CD4-positive, alpha-beta T cell treated with Interleukin-4 for 4 hours (primary cell): Measurements from ENCODE around the gene CPS1.

Experiments
- DNase-seq: peaks from one replicate; pipeline ENCODE4 v3.0.0-alpha.2; 2020

CPS1 gene

DNA sequence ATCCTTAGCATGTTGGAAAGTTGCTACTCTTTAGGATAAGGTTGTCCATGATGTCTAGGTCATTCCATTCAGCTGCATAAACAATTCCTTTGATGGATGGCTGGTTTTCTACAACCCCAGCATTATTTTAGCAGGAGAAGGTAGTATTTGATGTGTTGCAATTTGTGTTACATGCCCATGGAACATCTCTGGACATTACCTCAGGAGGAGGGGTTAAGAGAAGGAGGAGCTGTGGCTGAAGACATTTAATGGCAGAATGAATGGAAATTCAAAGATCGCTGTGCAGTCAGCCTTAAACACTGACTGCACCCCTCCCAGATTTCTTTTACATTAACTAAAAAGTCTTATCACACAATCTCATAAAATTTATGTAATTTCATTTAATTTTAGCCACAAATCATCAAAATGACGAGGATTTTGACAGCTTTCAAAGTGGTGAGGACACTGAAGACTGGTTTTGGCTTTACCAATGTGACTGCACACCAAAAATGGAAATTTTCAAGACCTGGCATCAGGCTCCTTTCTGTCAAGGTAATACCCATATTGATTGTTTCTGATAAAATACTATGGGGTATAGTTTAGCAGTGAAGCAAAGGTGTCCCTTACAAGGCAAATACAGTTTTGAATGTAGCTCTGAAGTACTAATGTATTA lies at the start of gene CPS1:
CPS1 (plus strand) TSS at position 271 of the 652 bp plus-strand sequence; CDS start at position 406, 135 bp downstream.
- DNase-seq = no peak

DNA sequence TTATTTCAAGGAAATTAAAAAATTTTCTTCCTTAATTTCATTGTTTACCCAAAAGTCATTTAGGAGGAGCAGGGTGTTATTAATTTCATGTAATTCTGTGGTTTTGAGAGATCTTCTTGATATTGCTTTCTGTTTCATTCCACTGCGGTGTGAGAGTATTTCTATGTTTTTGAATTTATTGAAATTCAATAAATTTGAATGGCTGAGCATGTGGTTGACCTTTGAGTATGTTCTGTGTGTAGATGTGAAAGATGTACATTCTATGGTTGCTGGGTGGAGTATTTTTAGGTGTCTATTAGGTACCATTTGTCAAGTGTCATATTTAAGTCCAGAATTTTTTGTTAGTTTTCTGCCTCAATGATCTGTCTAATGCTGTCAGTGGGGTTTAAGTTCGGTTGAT lies 40.5 kb upstream of the CPS1 start:
- DNase-seq = no peak

GRCh38 chr2:210517264-210517663 lies 39.1 kb upstream of the CPS1 start:
- DNase-seq = no peak

GRCh38 chr2:210519594-210519993 lies 36.8 kb upstream of the CPS1 start:
- DNase-seq = no peak

DNA sequence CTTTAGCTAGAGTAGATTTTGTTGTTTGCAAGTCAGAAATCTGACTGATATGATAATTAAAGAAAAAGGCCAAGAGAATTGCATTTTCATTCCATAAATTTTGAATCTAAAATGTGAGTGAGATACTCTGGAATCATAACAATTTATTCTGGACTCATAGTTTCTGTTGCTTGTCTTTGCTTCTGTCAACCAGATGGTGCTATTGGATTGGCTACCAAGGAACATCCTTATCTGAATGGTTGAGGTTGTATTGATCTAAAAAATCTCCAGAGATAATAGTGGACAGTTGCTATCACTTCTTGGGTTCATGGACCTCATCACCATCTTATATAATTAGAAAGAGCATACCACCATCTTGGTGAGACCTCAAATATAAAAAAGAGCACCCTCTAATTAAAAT lies 34.0 kb upstream of the CPS1 start:
- no peak for DNase-seq

DNA sequence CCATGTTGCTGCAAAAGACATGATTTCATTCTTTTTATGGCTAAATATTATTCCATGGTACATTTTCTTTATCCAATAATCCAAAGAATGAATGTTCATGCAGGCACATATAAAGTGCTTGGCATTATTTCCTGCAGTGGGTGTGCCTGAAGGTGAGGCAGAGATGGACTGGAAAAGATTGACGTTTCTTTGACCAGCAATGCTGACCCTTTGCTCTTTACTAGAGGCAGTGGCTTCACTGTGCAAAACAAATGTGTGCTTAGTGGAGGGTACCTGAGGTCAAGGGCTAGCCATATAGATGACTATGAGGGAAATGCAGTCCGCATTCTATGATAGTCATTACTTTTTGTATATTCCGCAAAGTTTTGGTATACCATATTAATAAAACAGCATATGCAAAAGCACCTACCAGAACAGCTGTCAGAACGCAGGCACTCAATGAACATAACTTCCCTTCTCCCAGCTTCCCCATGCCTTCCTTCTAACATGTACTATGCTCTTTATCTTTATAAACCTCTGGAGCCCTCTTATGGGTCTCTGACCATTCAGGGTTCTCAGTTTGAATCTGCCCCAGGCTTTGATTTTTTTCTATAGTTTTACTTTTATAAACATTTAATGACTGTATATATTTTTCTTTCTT lies 32.6 kb upstream of the CPS1 start:
- no peak for DNase-seq

GRCh38 chr2:210524533-210524932 lies 31.9 kb upstream of the CPS1 start:
- no peak for DNase-seq

- no peak for DNase-seq
Observed at GRCh38 chr2:210527286-210527685, 29.1 kb upstream of the CPS1 start.

- no peak for DNase-seq
Observed at GRCh38 chr2:210528716-210529115, 27.7 kb upstream of the CPS1 start.

DNA sequence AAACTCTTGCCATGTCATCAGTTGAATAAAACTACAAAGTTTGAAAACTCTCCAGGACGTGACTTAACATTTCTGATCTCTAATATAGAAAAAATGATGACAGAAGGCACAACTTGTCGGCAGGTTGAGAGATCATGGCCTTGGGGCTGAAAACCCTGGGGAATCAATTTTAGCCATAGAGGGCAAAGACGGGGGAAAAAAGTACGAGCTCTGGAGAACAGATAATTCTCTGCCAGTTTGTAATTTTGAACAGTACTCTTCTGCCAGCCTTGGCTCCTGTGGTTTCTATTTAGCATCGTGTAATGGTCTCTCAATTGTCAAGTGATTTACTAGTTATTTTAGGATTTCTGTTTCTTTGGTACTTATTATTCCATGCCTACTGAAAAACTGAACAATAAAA lies 25.3 kb upstream of the CPS1 start:
- DNase-seq = no peak

DNA sequence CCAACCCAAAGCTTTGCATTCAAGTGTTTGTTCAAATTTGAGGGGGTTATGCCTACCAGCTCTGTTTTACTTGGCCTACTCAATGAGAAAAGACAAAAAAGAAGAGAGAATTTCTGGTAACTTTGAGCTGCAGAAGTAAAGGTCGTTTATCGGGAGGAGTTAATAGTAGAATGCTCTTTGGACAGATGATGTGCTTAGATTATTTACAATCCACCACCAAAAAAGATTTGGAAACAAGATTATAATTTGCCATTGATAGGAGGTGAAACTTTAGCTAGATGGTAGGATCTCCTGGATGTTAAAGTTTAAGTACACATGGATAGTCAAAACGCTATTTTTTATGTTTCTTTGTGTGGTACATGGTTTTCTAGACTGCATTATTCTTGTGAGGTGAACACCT lies 24.9 kb upstream of the CPS1 start:
- DNase-seq = no peak

- DNase-seq = no peak
Observed at GRCh38 chr2:210533389-210533788, 23.0 kb upstream of the CPS1 start.

- DNase-seq = no peak
Observed at GRCh38 chr2:210534879-210535278, 21.5 kb upstream of the CPS1 start.

- DNase-seq = no peak
Observed at GRCh38 chr2:210536973-210537650, 19.3 kb upstream of the CPS1 start.

- DNase-seq = no peak
Observed at GRCh38 chr2:210539035-210539434, 17.4 kb upstream of the CPS1 start.

GRCh38 chr2:210539578-210540416 lies 16.6 kb upstream of the CPS1 start:
- no peak for DNase-seq

GRCh38 chr2:210540471-210540870 lies 15.9 kb upstream of the CPS1 start:
- no peak for DNase-seq

- no peak for DNase-seq
Observed at GRCh38 chr2:210540900-210541289, 15.5 kb upstream of the CPS1 start.

- no peak for DNase-seq
Observed at GRCh38 chr2:210541290-210541902, 15.0 kb upstream of the CPS1 start.

DNA sequence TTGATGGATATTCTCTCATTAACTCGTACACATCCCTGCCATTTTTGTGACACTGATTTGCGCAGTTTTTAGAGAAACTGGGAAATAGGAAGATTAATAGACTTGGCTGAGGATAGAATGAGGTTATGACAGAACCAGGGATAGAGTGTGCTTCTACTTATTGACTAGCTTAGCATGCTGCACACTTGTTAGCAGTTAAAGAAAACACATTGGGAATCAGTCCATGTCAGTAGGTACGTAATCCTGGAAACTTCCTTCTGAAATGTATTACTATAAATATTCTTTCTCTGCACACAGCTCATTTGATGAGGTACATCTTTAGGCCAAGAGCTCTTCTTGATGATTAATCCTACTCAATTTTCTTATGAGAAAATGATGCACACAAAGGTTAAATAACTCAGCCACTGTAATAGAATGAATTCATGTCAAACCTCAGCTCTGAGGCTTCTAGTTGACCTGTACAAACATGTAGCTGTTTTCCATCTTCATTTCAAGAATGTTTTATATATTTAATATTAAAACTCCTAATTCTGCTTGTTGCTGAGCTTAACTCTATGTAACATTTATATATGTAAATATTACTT lies 12.3 kb upstream of the CPS1 start:
- no peak for DNase-seq

- no peak for DNase-seq
Observed at GRCh38 chr2:210544831-210545230, 11.6 kb upstream of the CPS1 start.

DNA sequence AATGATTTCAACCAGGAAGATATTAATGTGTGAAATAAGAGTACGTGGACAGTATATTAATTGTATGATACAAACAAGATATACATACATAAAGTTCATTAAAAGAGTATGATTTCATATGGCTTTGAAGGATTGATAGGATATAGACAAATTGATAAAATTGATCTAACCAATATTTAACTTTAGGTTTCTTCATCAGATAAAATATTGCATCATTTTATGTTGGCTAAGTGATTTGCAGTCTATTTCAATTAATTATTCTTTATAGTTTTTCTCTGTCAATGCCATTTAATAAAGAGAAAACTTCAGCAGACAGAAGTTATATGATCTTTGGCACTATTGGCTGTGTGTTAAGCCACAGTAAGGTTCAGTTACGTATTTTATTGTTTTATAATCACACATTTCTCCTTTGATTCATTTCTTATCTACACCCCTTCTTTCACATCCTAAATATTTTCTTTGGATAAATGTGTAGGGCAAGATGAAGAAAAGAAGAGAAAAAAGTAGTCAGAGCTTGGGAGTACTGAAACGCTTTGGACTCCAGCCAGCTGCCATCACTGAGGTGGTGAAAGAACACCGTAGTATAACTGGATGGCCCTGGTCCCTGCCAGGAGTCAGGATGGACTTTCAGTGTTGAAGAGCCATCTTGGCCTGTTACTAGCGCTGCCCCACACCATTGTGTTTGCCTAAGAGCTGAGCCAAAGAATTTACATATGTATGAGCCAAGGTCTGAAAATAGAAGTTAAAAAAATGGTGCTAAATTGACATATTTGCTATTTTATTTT lies 9.8 kb upstream of the CPS1 start:
- DNase-seq = no peak
